KOPT-K1 (cell line): ENCODE measurements around the gene SGF29.

Source experiments
- H3K27ac ChIP-seq: fragments of 200-600 bp; sonication (generic); 2 replicates; pipeline ENCODE4 v1.5.1; 2016; ENCODE audit warnings: antibody characterized with exemption, mild to moderate bottlenecking, low read depth, low read length; ENCODE audit not compliant: poor library complexity, severe bottlenecking
- H3K36me3 ChIP-seq: fragments of 200-600 bp; sonication (generic); 2 replicates; pipeline ENCODE4 v1.5.1; 2017; ENCODE audit warnings: antibody characterized with exemption, mild to moderate bottlenecking, low read length, moderate library complexity; ENCODE audit not compliant: insufficient read depth
- H3K9me3 ChIP-seq: fragments of 200-600 bp; sonication (generic); 2 replicates; pipeline ENCODE4 v1.5.1; 2017; ENCODE audit warnings: antibody characterized with exemption, low read length, mild to moderate bottlenecking; ENCODE audit not compliant: insufficient read depth, poor library complexity, severe bottlenecking

The SGF29 gene

GRCh38 chr16:28569968-28570752, 16.4 kb downstream of the SGF29 start:
- Histone ChIP-seq H3K9me3 (peaks cover 15% of the 10 kb centered on the region), H3K27ac (no peak overlapping the region), H3K36me3 (peaks cover 23% of the 10 kb centered on the region; the same call in 1 of the 2 replicates)

GRCh38 chr16:28572696-28573510, 19.2 kb downstream of the SGF29 start:
- Histone ChIP-seq H3K36me3 (peaks cover 19% of the 10 kb centered on the region; the same call in 1 of the 2 replicates), H3K9me3 (no peaks in the 10 kb centered on the region), H3K27ac (no peak overlapping the region)

GRCh38 chr16:28573738-28574718, 20.3 kb downstream of the SGF29 start:
- H3K27ac ChIP-seq = no peak overlapping the region
- H3K36me3 ChIP-seq = peaks cover 19% of the 10 kb centered on the region; the same call in 1 of the 2 replicates
- no peaks in the 10 kb centered on the region for H3K9me3 ChIP-seq

GRCh38 chr16:28574925-28575324, 21.2 kb downstream of the SGF29 start:
- Histone ChIP-seq H3K36me3 (peaks cover 19% of the 10 kb centered on the region; the same call in 1 of the 2 replicates), H3K9me3 (no peaks in the 10 kb centered on the region), H3K27ac (no peak overlapping the region)

GRCh38 chr16:28575446-28576109, 21.9 kb downstream of the SGF29 start:
- H3K9me3 ChIP-seq = no peaks in the 10 kb centered on the region
- peaks cover 22% of the 10 kb centered on the region for H3K36me3 ChIP-seq
- H3K27ac ChIP-seq = no peak overlapping the region

- H3K27ac ChIP-seq = no peak overlapping the region
- no peaks in the 10 kb centered on the region for H3K9me3 ChIP-seq
- H3K36me3 ChIP-seq = peaks cover 56% of the 10 kb centered on the region
Observed at GRCh38 chr16:28580726-28581315, 27.1 kb downstream of the SGF29 start.

GRCh38 chr16:28585674-28586073, 32.0 kb downstream of the SGF29 start:
- Histone ChIP-seq H3K27ac (no peak overlapping the region), H3K9me3 (no peaks in the 10 kb centered on the region), H3K36me3 (peaks cover 99% of the 10 kb centered on the region)

- H3K36me3 ChIP-seq = peaks cover 99% of the 10 kb centered on the region
- no peak overlapping the region for H3K27ac ChIP-seq
- H3K9me3 ChIP-seq = no peaks in the 10 kb centered on the region
Observed at GRCh38 chr16:28586466-28586865, 32.7 kb downstream of the SGF29 start.

GRCh38 chr16:28587386-28587785, 33.7 kb downstream of the SGF29 start:
- Histone ChIP-seq H3K9me3 (no peaks in the 10 kb centered on the region), H3K27ac (no peak overlapping the region), H3K36me3 (peaks cover 99% of the 10 kb centered on the region)

GRCh38 chr16:28589069-28589468, 35.3 kb downstream of the SGF29 start:
- no peaks in the 10 kb centered on the region for H3K9me3 ChIP-seq
- H3K36me3 ChIP-seq = peaks cover 88% of the 10 kb centered on the region
- no peak overlapping the region for H3K27ac ChIP-seq

- H3K36me3 ChIP-seq = peaks cover 80% of the 10 kb centered on the region
- H3K27ac ChIP-seq = no peak overlapping the region
- H3K9me3 ChIP-seq = no peaks in the 10 kb centered on the region
Observed at GRCh38 chr16:28589930-28590329, 36.2 kb downstream of the SGF29 start.

- H3K27ac ChIP-seq = no peak overlapping the region
- H3K36me3 ChIP-seq = peaks cover 73% of the 10 kb centered on the region
- no peaks in the 10 kb centered on the region for H3K9me3 ChIP-seq
Observed at GRCh38 chr16:28590384-28591340, 36.9 kb downstream of the SGF29 start.

GRCh38 chr16:28591355-28591754, 37.6 kb downstream of the SGF29 start:
- no peak overlapping the region for H3K27ac ChIP-seq
- H3K36me3 ChIP-seq = peaks cover 66% of the 10 kb centered on the region
- no peaks in the 10 kb centered on the region for H3K9me3 ChIP-seq
